Measurements from ENCODE around the gene PLOD1. TPM values are rescaled to one million over a fixed set of nuclear protein-coding genes. Genes with fewer than 3 reads are reported as not detected.
"Not testable (repeated sequence)": the region's sequence is repeated elsewhere in the genome, so short reads cannot be mapped to it uniquely, and the experiment has no call there.

Gene PLOD1
- total and polyA plus RNA-seq, 8 donors: 20.0 to 55.2 (median 35.1) TPM

DNA sequence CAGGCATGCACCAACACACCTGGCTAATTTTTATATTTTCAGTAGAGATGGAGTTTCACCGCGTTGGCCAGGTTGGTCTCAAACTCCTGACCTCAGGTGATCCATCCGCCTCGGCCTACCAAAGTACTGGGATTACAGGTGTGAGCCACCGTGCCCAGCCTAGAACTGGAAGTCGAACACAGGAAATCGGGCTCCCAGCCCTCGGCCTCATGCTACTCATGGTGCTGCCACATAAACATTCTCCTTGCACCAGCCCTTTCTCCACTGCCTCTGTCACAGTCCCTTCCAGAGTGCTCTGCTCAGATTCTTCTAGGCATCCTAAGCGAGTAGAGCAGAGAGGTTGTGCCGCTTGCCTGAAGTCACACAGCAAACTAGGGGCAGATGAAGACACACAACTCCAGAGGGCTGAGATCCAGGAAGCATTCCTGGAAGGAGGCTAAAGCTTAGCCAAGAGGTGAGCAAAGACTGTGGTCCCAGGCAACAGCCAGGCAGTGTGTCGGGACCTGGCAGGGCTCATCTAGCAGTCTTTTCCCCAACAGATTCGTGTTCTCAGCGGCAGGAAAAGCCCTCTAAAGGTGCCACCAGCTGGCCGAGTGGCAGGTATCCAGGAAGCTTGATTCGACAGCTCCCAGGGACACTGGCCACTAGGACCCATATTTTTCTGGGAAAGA lies 46.2 kb upstream of the PLOD1 start:
- H3K27ac ChIP-seq: no peak overlapping the region
- no peaks in the 10 kb centered on the region for H3K4me1 ChIP-seq
- FAIRE-seq: no peak
- H3K36me3 ChIP-seq: no peaks in the 10 kb centered on the region
- 70 to 74% methylated on average over 15 of the region's 15 CpGs for WGBS, 2 donors
- TF ChIP-seq CTCF (IDR thresholded peaks at IDR 0.05): no peak
- ATAC-seq: no peak
- no peaks in the 10 kb centered on the region for H3K9me3 ChIP-seq
- intact Hi-C loops (cut with DNase I): no loop called here
- H3K27me3 ChIP-seq: no peaks in the 10 kb centered on the region
- H3K4me3 ChIP-seq: no peak overlapping the region
- DNase-seq: no peak

DNA sequence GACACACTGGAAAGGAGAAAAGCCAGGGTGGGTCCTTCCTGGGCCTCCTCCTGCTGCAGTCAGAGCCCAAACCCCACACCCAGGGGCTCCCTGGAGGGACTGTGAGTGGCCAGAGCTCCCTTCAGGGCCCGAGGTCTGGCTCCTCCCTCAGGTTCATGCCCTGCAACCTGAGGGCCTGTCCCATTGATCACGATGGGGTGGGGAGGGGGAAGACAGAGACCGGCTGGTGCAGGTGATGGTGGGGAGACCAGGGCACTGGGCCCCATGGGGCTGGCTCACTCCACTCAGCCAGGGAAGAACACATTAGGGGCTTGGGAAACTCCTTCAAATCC lies 45.7 kb upstream of the PLOD1 start:
- no peaks in the 10 kb centered on the region for H3K36me3 ChIP-seq
- H3K4me1 ChIP-seq: no peaks in the 10 kb centered on the region
- 41 to 45% methylated on average over 3 of the region's 3 CpGs for WGBS, 2 donors
- no peak overlapping the region for H3K4me3 ChIP-seq
- intact Hi-C loops (cut with DNase I): no loop called here
- H3K9me3 ChIP-seq: no peaks in the 10 kb centered on the region
- no peak for ATAC-seq
- H3K27ac ChIP-seq: no peak overlapping the region
- FAIRE-seq: no peak
- H3K27me3 ChIP-seq: no peaks in the 10 kb centered on the region
- DNase-seq: no peak
- TF ChIP-seq CTCF (IDR thresholded peaks at IDR 0.05): no peak

GRCh38 chr1:11891433-11892186 lies 42.9 kb upstream of the PLOD1 start:
- no peak for DNase-seq
- H3K4me1 ChIP-seq: no peaks in the 10 kb centered on the region
- H3K9me3 ChIP-seq: no peaks in the 10 kb centered on the region
- no peak overlapping the region for H3K4me3 ChIP-seq
- H3K27me3 ChIP-seq: no peaks in the 10 kb centered on the region
- no peak overlapping the region for H3K27ac ChIP-seq
- intact Hi-C loops (cut with DNase I): loop anchor here in 2 of 3 donors (5.0 to 10.0 kb wide), 2 partner anchors 47 to 49 kb away; partner anchors contain the start of gene NPPA (in 1 of the 2)
- TF ChIP-seq CTCF (IDR thresholded peaks at IDR 0.05): no peak
- WGBS, 2 donors: 56 to 68% methylated on average over 6 of the region's 6 CpGs
- ATAC-seq: no peak
- no peak for FAIRE-seq
- no peaks in the 10 kb centered on the region for H3K36me3 ChIP-seq

GRCh38 chr1:11893907-11894251 lies 40.6 kb upstream of the PLOD1 start:
- Histone ChIP-seq H3K4me3 (no peak overlapping the region), H3K9me3 (no peaks in the 10 kb centered on the region), H3K36me3 (no peaks in the 10 kb centered on the region), H3K4me1 (no peaks in the 10 kb centered on the region), H3K27me3 (peaks cover 0 to 6% (median 0%) of the 10 kb centered on the region in 4 donors), H3K27ac (no peak overlapping the region)
- no peak for FAIRE-seq
- WGBS, 2 donors: 0 to 1% methylated on average over 5 of the region's 5 CpGs
- TF ChIP-seq CTCF (IDR thresholded peaks at IDR 0.05): peak; percentile 71 to 86 (median 78)
- intact Hi-C loops (cut with DNase I): loop anchor here in 2 of 3 donors (5.0 to 10.0 kb wide), 2 partner anchors 49 to 52 kb away; partner anchors contain the start of gene NPPA (in 1 of the 2)
- DNase-seq: peak; percentile 52 to 92 (median 78)
- peak; percentile 82 to 98 (median 95) for ATAC-seq

- H3K27ac ChIP-seq, H3K4me3 ChIP-seq, H3K36me3 ChIP-seq, FAIRE-seq, ATAC-seq, H3K4me1 ChIP-seq, H3K9me3 ChIP-seq: not testable (repeated sequence)
- WGBS, 2 donors: 10 to 25% methylated on average over 1 of the region's 1 CpG
- intact Hi-C loops (cut with DNase I): loop anchor here in 2 of 3 donors (5.0 to 10.0 kb wide), 2 partner anchors 50 to 52 kb away; partner anchors contain the start of gene NPPA (in 1 of the 2)
- peaks cover 0 to 11% (median 0%) of the 10 kb centered on the region in 4 donors for H3K27me3 ChIP-seq
- DNase-seq: peak in 1 of 6 donors; percentile 2
Measured at GRCh38 chr1:11894501-11894900, 40.0 kb upstream of the PLOD1 start.
